Breast epithelium (tissue), 3 donors: Measurements from ENCODE around the gene CSF2.

Experiments
- CTCF ChIP-seq, 3 donors: fragments of 450-650 bp; IDR thresholded peaks; one replicate each; pipeline ENCODE4 v1.5.1; 2016 to 2017; ENCODE audit warnings: antibody characterized with exemption in 3 of 3, mild to moderate bottlenecking in 3 of 3, moderate library complexity in 3 of 3
- POLR2AphosphoS5 ChIP-seq, 3 donors: sonication (generic); formaldehyde crosslinking; IDR thresholded peaks; one replicate each; pipeline ENCODE4 v1.6.1; 2017; ENCODE audit warnings: antibody characterized with exemption in 3 of 3

DNA sequence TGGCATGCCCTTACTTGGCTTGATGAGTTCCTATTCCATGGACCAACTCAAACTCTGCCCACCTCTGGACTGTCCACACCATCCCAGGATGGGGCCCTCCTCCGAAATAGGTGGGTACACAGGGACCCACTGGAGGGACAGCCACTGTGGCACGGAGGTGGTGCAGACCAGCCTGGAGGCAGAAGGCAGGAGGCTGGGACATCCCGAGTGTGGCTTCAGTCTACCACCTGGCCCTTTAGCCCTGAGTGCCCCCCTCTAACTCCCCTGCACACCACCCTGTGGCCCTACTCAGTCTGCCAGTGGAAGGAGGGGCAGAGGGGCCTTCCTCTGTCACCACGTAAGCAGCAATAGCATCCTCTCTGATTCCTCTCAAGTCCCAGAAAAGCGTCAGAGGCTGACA lies 9.4 kb upstream of the CSF2 start:
- TF ChIP-seq POLR2AphosphoS5 (IDR thresholded peaks at IDR 0.05) (no peak), CTCF (IDR thresholded peaks at IDR 0.05) (no peak)
